Left hindlimb (tissue), 1 donor: ENCODE measurements around the gene LY6G5C.

Experiments
- DNase-seq: peaks from one replicate; pipeline ENCODE4 v3.0.0-alpha.2; 2018

LY6G5C gene, protein sequence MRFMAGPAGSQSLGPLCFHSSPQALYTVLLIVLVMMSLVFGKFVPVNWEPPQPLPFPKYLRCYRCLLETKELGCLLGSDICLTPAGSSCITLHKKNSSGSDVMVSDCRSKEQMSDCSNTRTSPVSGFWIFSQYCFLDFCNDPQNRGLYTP

GRCh38 chr6:31680226-31681134 lies at the start of gene LY6G5C:
TSS of gene LY6G5C (minus strand) at chr6:31681067. CDS start at chr6:31680373, 694 bp downstream.
- DNase-seq = peak; percentile 90

DNA sequence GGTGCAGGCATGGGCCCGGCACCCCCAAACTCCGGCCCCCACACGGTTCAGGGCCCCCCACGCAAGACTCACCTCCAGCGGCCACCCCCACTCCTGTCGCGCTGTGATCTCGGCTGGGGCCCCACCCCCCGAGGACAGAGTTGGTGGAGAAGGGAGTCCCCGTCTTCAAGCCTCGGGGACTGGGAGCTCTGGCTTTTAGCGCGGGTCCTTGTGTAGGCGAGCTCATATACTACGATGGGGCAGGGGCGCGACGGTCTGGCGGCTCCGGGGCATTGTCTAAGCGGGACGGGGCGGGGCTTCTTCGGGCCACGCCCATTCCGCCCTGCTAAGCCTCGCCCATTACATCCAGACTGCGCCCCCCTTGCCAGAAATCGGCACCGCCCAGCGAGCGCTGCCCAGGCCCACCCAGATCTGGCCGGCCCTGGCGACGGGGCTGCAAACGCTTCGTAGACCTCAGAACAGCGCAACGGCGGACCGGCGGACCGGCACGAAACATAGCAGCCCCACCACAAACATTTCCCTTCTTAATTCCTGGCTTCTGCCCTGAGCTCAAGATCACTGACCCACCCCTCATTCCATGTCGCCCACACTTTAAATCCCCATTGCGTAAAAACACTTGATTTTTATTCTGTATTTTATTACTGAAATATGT lies 49.2 kb upstream of the LY6G5C start:
- peak; percentile 96 for DNase-seq

DNA sequence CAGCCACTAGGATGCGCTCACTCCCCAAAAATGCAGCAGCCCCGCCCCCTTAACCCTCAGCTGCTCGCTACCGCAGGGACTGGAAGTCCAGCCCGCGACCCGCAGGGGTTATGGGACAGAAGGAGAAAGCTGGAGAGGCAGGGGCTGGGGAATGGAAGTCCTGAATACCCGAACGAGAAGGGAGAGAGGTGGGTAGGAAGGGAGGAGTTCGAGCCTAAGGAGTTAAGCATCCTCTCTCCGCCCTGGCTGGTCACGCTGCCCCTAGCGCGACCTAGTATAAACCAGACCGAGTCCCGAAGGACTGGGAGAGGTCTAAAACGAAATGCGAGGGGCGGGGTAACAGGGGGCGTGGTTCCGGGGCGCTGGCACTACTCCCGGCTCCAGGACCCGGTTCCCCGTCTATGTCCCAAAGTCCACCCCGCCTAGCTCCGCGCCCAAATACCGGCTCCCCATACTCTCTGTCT lies 48.7 kb upstream of the LY6G5C start:
- DNase-seq = peak; percentile 93

- no peak for DNase-seq
Measured at GRCh38 chr6:31728767-31729514, 48.1 kb upstream of the LY6G5C start, which contains the start of gene DDAH2. TSS of gene DDAH2 (minus strand) at chr6:31729299. CDS start at chr6:31729161, 138 bp downstream.

DNA sequence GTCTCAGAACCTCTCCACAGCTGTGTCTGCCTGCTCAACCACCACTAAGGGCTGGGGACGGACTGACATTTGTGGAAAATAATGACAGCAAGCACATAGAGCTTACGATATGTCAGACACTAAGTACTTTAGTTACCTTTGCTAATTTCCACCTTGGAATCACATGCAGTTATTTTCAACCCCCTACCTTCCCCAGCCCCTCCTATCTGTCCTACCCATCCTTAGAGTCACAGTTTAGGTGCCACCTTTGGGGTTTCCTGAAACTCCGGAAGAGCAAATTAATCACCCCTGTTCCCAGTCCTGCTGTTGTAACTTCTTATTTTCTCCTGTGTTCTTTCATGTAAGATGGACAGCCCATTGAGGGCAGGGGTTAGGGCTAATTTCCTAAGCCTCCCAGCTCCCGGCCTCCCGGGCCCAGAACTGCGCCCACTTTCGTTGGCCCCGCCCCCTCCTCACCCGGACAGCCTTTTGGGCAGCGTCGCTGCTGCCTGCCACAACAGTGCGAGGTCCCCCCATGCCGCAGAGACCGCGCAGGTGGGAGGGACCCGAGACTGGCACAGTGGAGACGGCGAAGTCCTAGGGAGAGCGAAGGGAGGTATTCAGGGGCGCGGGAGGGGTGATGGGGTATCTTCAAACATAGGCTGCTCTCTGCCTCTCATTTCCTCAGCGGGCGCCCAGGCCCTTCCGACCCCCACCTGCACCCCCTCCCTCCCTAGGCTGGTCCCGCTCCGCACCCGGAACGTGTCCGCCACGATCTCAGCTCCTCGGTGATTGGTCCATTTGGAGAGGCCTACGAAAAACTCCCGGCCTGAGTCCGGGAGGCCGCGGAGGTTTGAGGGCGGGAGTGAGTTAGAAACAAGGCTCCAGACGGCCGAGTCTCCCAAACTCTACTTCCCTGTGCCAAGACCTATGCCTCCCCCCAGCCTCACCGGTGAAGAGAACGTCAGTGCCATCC lies 47.1 kb upstream of the LY6G5C start:
- no peak for DNase-seq

- no peak for DNase-seq
Measured at GRCh38 chr6:31727034-31727716, 46.3 kb upstream of the LY6G5C start.

DNA sequence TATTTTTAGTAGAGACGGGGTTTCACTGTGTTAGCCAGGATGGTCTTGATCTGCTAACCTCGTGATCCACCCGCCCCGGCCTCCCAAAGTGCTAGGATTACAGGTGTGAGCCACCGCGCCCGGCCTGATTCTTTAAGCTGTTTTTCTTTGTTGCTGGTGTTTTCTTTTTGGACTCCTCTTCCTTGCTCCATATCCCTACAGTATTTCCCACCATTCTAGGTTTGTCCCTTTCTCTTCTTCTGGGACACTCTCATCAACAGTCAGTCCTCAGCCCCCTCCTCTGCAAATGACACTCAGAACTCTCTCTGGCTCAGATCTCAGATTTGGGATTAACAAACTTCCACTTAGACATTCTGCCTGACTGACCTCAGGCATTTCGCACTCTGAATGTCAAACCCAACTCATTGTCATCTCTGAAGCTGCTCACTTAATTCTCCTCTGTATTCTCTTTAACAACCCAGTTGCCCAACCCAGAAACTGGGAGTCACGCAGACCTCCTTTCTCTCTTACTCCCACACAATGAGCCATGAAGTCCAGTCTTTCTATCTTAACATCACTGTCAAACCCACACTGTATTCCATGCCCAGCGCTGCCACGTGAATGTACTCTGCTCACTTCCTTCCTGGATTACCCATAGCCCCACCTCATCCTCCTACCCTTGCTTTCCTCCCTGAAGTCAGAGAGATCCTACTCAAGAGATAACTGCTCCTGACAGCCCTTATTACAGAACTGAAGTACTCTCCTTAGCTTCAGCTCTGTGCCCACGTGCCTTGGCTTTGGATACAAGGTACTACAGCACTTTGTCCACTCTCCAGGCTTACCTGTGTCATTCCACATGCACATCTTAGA lies 44.9 kb upstream of the LY6G5C start:
- no peak for DNase-seq

GRCh38 chr6:31723980-31724691 lies 43.3 kb upstream of the LY6G5C start:
- no peak for DNase-seq

GRCh38 chr6:31723245-31723979 lies 42.5 kb upstream of the LY6G5C start, which contains the start of gene MPIG6B:
TSS of gene MPIG6B (plus strand) at chr6:31723373. CDS start at chr6:31723384, 11 bp downstream.
- no peak for DNase-seq

DNA sequence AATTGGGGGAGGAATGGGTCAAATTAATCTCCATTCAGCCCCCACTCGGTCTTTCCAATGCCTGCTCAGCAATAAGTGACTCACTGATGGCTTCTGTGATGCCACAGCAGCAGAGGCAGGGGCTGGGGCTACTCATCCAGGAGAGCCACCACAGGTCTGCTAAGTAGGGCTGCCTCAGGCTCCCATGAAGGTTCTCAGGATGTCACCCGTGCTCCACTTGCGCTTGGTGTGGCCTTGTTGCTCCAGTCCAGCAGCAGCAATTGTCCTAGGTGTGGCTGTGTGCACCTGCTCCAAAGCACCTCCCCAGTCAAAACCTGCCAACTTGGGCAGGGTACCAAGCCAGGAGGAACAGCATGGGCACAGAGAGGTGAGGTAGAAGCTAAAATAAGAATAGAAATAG lies 41.3 kb upstream of the LY6G5C start:
- no peak for DNase-seq

GRCh38 chr6:31721351-31722020 lies 40.6 kb upstream of the LY6G5C start, which contains the start of gene LY6G6C:
TSS of gene LY6G6C (minus strand) at chr6:31721746. CDS start at chr6:31721679, 67 bp downstream.
- DNase-seq = no peak

DNA sequence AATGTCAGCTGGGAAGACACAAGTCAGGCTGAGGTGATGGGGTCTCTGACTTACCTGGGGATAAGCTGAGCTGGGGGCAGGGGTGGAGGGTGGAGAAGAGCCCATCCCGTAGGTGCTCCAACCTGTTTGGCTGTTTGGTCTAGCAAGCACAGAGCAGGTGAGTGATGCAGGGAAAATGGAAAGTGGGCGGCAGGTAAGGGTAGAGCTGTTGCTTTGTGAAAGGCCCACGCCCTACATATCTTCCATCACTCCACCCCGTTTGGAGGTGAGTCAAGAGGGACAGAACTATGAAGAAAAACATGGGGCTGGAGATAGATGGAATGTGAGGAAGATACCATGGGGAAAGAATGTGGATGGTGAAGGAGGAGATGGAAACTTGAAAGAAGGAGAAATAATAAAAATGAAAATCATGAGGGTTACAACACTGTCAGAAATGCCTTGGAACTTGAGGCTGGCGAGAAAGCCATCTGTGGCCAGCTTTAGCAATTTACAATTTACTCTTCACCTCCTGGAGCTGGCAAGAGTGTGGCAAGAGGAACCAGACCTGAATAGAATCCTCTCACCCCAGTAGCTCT lies 39.4 kb upstream of the LY6G5C start:
- no peak for DNase-seq

DNA sequence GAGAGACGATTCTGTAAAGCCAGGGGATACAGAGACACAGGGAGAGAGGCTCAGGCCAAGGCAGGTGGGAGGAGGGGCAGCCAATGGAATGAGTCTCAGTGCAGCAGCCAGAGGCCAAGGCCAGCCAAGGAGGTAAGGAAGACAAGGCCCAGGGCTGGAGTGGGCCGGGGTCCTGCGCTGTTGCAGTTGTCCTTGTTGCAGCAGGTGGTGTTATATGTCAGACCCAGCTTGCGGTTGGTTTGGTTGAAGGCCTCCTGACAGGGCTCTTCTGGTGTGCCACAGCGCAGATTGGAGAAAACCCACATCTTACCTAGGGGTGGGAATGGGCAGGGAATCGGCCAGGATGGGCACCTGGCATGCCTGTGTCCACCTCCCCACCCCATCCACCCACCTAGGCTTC lies 38.1 kb upstream of the LY6G5C start:
- DNase-seq = no peak

GRCh38 chr6:31718265-31718664 lies 37.4 kb upstream of the LY6G5C start:
- DNase-seq = no peak

GRCh38 chr6:31717499-31718222 lies 36.8 kb upstream of the LY6G5C start:
- DNase-seq = no peak
